ENCODE data around the gene PPFIBP1. TPM values are rescaled to one million over a fixed set of nuclear protein-coding genes. Genes with fewer than 3 reads are reported as not detected.
"Not testable (repeated sequence)": the region's sequence is repeated elsewhere in the genome, so short reads cannot be mapped to it uniquely, and the experiment has no call there.

The PPFIBP1 gene
- total RNA-seq, 1 donor from 2014 or later, result 117 TPM

GRCh38 chr12:27642892-27643291, 118.9 kb downstream of the PPFIBP1 start:
- H3K4me1 ChIP-seq; intact Hi-C loops (cut with DNase I); ATAC-seq; H3K27ac ChIP-seq; DNase-seq; H3K27me3 ChIP-seq (ENCODE audit: low read depth); H3K4me3 ChIP-seq; H3K9me3 ChIP-seq: not testable (repeated sequence)
- H3K36me3 ChIP-seq, result peaks cover 14% of the 10 kb centered on the region

DNA sequence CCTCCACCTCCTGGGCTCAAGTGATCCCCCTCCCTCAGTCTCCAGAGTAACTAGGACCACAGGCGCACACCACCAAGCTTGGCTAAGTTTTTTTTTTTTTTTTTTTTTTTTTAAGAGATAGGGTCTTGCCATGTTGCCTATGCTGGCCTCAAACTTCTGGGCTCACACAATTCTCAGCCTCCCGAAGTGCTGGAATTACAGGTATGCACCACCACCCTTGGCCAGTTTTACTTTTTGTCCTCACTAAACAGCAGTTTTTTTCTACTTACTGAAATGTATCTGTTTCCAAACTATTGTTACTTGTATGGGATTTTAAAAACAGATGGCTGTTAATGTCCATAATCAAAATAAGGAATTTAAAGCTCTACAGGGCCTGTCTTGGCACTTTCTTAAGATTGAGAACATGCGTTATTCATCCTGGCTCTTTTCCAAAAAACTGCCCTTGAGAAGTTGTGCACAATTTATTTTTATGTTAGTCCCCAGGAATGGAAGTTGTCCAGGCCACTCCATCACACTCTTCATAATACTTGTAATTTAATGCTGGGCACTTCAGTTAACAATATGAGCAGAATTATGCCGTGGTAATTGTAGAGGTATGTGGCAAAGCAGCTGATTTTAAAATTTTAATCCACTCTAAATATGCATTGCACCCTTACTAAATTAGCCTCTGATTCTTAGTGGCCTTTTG, 120.3 kb downstream of the PPFIBP1 start:
- peaks cover 27% of the 10 kb centered on the region for H3K36me3 ChIP-seq
- intact Hi-C loops (cut with DNase I), result no loop called here

DNA sequence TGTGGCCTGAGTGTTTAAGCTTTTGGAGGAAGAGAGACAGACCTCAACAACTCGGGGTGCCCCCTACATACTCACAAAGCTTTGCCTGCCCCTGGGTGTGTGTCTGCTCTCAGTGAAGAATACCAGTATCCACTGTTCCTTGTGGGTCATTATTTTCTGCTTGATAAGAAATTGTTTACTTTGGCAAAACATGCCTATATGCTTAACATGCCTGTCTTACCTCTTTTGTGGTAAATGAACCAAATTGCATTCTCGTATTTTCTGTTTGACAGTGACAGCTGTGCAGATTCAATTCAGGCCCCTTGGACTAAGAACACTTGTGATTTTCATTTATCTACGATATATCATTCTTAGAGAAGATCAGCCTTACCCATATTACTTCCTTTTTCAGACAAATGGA, 121.7 kb downstream of the PPFIBP1 start:
- no peak for ATAC-seq
- Histone ChIP-seq H3K27me3 (ENCODE audit: low read depth) (no peaks in the 10 kb centered on the region), H3K9me3 (no peaks in the 10 kb centered on the region), H3K27ac (no peak overlapping the region), H3K36me3 (peaks cover 37% of the 10 kb centered on the region), H3K4me1 (peaks cover 9% of the 10 kb centered on the region), H3K4me3 (no peak overlapping the region)
- TF ChIP-seq CTCF (IDR thresholded peaks at IDR 0.05), result no peak
- no peak for DNase-seq
- intact Hi-C loops (cut with DNase I), result no loop called here

More for the DNA sequence above, 120.3 kb downstream of the PPFIBP1 start:
- ATAC-seq (peak; percentile 43 to 67), DNase-seq (no peak)
- Histone ChIP-seq H3K27me3 (ENCODE audit: low read depth) (no peaks in the 10 kb centered on the region), H3K27ac (no peak overlapping the region), H3K9me3 (no peaks in the 10 kb centered on the region), H3K4me1 (peaks cover 9% of the 10 kb centered on the region), H3K4me3 (no peak overlapping the region)
- TF ChIP-seq CTCF (IDR thresholded peaks at IDR 0.05), result no peak

DNA sequence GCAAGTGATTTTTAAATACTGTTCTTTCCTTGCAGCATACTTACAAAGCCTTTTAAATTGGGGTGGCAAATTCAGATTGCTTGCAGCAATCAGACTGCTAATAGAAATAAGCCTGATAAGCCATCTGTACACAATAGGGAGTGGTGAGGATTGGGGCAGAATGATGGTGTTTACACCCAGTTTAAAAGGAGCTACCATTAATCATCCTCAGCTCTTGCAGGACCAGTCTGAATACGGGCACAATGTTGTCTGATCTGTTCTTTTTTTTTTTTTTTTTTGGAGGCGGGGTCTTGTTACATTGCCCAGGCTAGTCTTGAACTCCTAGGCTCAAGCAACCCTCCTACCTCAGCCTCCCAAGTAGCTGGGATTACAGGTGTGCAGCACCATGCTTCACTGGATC, 122.1 kb downstream of the PPFIBP1 start:
- Histone ChIP-seq H3K27ac (no peak overlapping the region), H3K4me1 (peaks cover 9% of the 10 kb centered on the region), H3K27me3 (ENCODE audit: low read depth) (no peaks in the 10 kb centered on the region), H3K9me3 (no peaks in the 10 kb centered on the region), H3K36me3 (peaks cover 37% of the 10 kb centered on the region), H3K4me3 (no peak overlapping the region)
- no peak for TF ChIP-seq CTCF (IDR thresholded peaks at IDR 0.05)
- intact Hi-C loops (cut with DNase I), result no loop called here
- no peak for DNase-seq
- no peak for ATAC-seq

DNA sequence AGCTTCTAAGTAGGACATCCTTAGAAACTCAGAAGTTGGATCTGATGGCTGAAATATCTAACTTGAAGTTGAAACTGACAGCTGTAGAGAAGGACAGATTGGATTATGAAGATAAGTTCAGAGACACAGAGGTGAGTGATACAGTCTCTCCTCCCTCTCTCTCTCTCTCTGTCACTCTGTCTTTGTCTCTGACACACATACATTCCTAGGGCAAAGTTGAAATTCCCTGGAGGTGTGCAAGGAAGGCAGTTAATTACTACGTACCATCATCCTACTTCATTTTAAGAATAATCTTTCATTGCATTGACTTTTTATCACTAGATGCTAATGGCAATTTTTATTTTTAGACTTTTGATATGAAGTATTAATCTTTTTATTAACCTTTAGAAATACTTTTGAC, 126.0 kb downstream of the PPFIBP1 start:
- Histone ChIP-seq H3K4me3 (no peak overlapping the region), H3K9me3 (no peaks in the 10 kb centered on the region), H3K27ac (no peak overlapping the region), H3K27me3 (ENCODE audit: low read depth) (no peaks in the 10 kb centered on the region), H3K4me1 (no peaks in the 10 kb centered on the region), H3K36me3 (peaks cover 38% of the 10 kb centered on the region)
- intact Hi-C loops (cut with DNase I), result loop anchor here (5.0 kb wide), 1 partner anchor 228 kb away; no protein-coding TSS in a partner anchor
- ATAC-seq, result no peak
- no peak for DNase-seq
- no peak for TF ChIP-seq CTCF (IDR thresholded peaks at IDR 0.05)

GRCh38 chr12:27651201-27651600, 127.2 kb downstream of the PPFIBP1 start:
- no peaks in the 10 kb centered on the region for H3K9me3 ChIP-seq
- H3K27ac ChIP-seq, result no peak overlapping the region
- no peak for DNase-seq
- TF ChIP-seq CTCF (IDR thresholded peaks at IDR 0.05), result no peak
- H3K4me3 ChIP-seq, result no peak overlapping the region
- H3K27me3 ChIP-seq (ENCODE audit: low read depth), result no peaks in the 10 kb centered on the region
- ATAC-seq, result no peak
- H3K4me1 ChIP-seq, result no peaks in the 10 kb centered on the region
- peaks cover 45% of the 10 kb centered on the region for H3K36me3 ChIP-seq
- intact Hi-C loops (cut with DNase I), result loop anchor here (5.0 kb wide), 1 partner anchor 229 kb away; no protein-coding TSS in a partner anchor

Measured in lower lobe of right lung (tissue), 2 donors.